MG63 (cell line): ENCODE data around the gene WWOX. TPM values are rescaled to one million over a fixed set of nuclear protein-coding genes. Genes with fewer than 3 reads are reported as not detected.

Experiments
- DNase-seq: peaks from one replicate; pipeline ENCODE4 v3.0.0-alpha.2; 2020
- H3K27me3 ChIP-seq: fragments of 250-450 bp; sonication (Bioruptor Pico); 2 replicates; pipeline ENCODE4 v1.5.1; 2020; ENCODE audit warnings: mild to moderate bottlenecking, moderate library complexity
- H3K36me3 ChIP-seq: fragments of 250-450 bp; sonication (Bioruptor Pico); 2 replicates; pipeline ENCODE4 v1.5.1; 2020; ENCODE audit warnings: mild to moderate bottlenecking, moderate library complexity
- H3K4me3 ChIP-seq: fragments of 250-450 bp; sonication (Bioruptor Pico); 2 replicates; pipeline ENCODE4 v1.5.1; 2020; ENCODE audit warnings: mild to moderate bottlenecking, moderate library complexity
- H3K9me3 ChIP-seq: fragments of 250-450 bp; sonication (Bioruptor Pico); 2 replicates; pipeline ENCODE4 v1.5.1; 2020; ENCODE audit warnings: mild to moderate bottlenecking, moderate library complexity
- total RNA-seq: library from RNA; depleted of rRNA; stranded (reverse); fragments of >200 nt; shearing (Covaris generic); gene quantifications from 2 replicates; pipeline ENCODE4 v1.2.3, GENCODE V29; 2014; ENCODE audit warnings: low replicate concordance

WWOX gene
- total RNA-seq, 1 experiment from 2014 or later, result 11.4 TPM

- DNase-seq, result peak; percentile 19
- Histone ChIP-seq H3K9me3 (no peaks in the 10 kb centered on the region), H3K27me3 (no peaks in the 10 kb centered on the region)
Measured at GRCh38 chr16:78648517-78648916, 549.1 kb downstream of the WWOX start.

GRCh38 chr16:78650339-78651074 lies 551.1 kb downstream of the WWOX start:
- Histone ChIP-seq H3K4me3 (no peak overlapping the region), H3K9me3 (no peaks in the 10 kb centered on the region), H3K36me3 (no peaks in the 10 kb centered on the region), H3K27me3 (no peaks in the 10 kb centered on the region)
- no peak for DNase-seq

More at GRCh38 chr16:78648517-78648916, 549.1 kb downstream of the WWOX start:
- Histone ChIP-seq H3K36me3 (no peaks in the 10 kb centered on the region), H3K4me3 (no peak overlapping the region)

- no peak for DNase-seq
- Histone ChIP-seq H3K36me3 (no peaks in the 10 kb centered on the region), H3K4me3 (no peak overlapping the region), H3K27me3 (no peaks in the 10 kb centered on the region), H3K9me3 (no peaks in the 10 kb centered on the region)
Measured at GRCh38 chr16:78654929-78655328, 555.5 kb downstream of the WWOX start.

GRCh38 chr16:78655331-78656113 lies 556.1 kb downstream of the WWOX start:
- Histone ChIP-seq H3K4me3 (no peak overlapping the region), H3K27me3 (no peaks in the 10 kb centered on the region), H3K36me3 (no peaks in the 10 kb centered on the region), H3K9me3 (no peaks in the 10 kb centered on the region)
- no peak for DNase-seq

GRCh38 chr16:78656887-78657286 lies 557.4 kb downstream of the WWOX start:
- no peaks in the 10 kb centered on the region for H3K27me3 ChIP-seq
- DNase-seq, result no peak
- H3K4me3 ChIP-seq, result no peak overlapping the region
- no peaks in the 10 kb centered on the region for H3K9me3 ChIP-seq
- H3K36me3 ChIP-seq, result no peaks in the 10 kb centered on the region

GRCh38 chr16:78659216-78659615 lies 559.8 kb downstream of the WWOX start:
- H3K9me3 ChIP-seq, result no peaks in the 10 kb centered on the region
- no peaks in the 10 kb centered on the region for H3K36me3 ChIP-seq
- H3K27me3 ChIP-seq, result no peaks in the 10 kb centered on the region
- DNase-seq, result no peak
- H3K4me3 ChIP-seq, result no peak overlapping the region

GRCh38 chr16:78659668-78660217 lies 560.3 kb downstream of the WWOX start:
- Histone ChIP-seq H3K4me3 (no peak overlapping the region), H3K27me3 (no peaks in the 10 kb centered on the region), H3K9me3 (no peaks in the 10 kb centered on the region), H3K36me3 (no peaks in the 10 kb centered on the region)
- DNase-seq, result no peak

- Histone ChIP-seq H3K9me3 (no peaks in the 10 kb centered on the region), H3K27me3 (no peaks in the 10 kb centered on the region), H3K4me3 (no peak overlapping the region), H3K36me3 (no peaks in the 10 kb centered on the region)
- DNase-seq, result no peak
Measured at GRCh38 chr16:78660795-78661194, 561.3 kb downstream of the WWOX start.

- Histone ChIP-seq H3K36me3 (no peaks in the 10 kb centered on the region), H3K9me3 (no peaks in the 10 kb centered on the region), H3K4me3 (no peak overlapping the region), H3K27me3 (no peaks in the 10 kb centered on the region)
- DNase-seq, result no peak
Measured at GRCh38 chr16:78663690-78664089, 564.2 kb downstream of the WWOX start.

GRCh38 chr16:78664811-78665772 lies 565.6 kb downstream of the WWOX start:
- Histone ChIP-seq H3K9me3 (no peaks in the 10 kb centered on the region), H3K4me3 (no peak overlapping the region), H3K36me3 (no peaks in the 10 kb centered on the region), H3K27me3 (no peaks in the 10 kb centered on the region)
- no peak for DNase-seq

- no peak overlapping the region for H3K4me3 ChIP-seq
- no peaks in the 10 kb centered on the region for H3K9me3 ChIP-seq
- no peak for DNase-seq
- no peaks in the 10 kb centered on the region for H3K36me3 ChIP-seq
- no peaks in the 10 kb centered on the region for H3K27me3 ChIP-seq
Measured at GRCh38 chr16:78666318-78666717, 566.9 kb downstream of the WWOX start.

- Histone ChIP-seq H3K4me3 (no peak overlapping the region), H3K36me3 (no peaks in the 10 kb centered on the region), H3K9me3 (no peaks in the 10 kb centered on the region), H3K27me3 (no peaks in the 10 kb centered on the region)
- no peak for DNase-seq
Measured at GRCh38 chr16:78667675-78668074, 568.2 kb downstream of the WWOX start.

GRCh38 chr16:78668393-78668792 lies 568.9 kb downstream of the WWOX start:
- DNase-seq, result no peak
- Histone ChIP-seq H3K36me3 (no peaks in the 10 kb centered on the region), H3K27me3 (no peaks in the 10 kb centered on the region), H3K9me3 (no peaks in the 10 kb centered on the region), H3K4me3 (no peak overlapping the region)

GRCh38 chr16:78669994-78670393 lies 570.5 kb downstream of the WWOX start:
- H3K9me3 ChIP-seq, result no peaks in the 10 kb centered on the region
- peak; percentile 28 for DNase-seq
- no peaks in the 10 kb centered on the region for H3K27me3 ChIP-seq
- H3K36me3 ChIP-seq, result no peaks in the 10 kb centered on the region
- no peak overlapping the region for H3K4me3 ChIP-seq

GRCh38 chr16:78672779-78673556 lies 573.5 kb downstream of the WWOX start:
- no peaks in the 10 kb centered on the region for H3K27me3 ChIP-seq
- DNase-seq, result no peak
- H3K36me3 ChIP-seq, result no peaks in the 10 kb centered on the region
- no peak overlapping the region for H3K4me3 ChIP-seq
- no peaks in the 10 kb centered on the region for H3K9me3 ChIP-seq

GRCh38 chr16:78673884-78674283 lies 574.4 kb downstream of the WWOX start:
- no peaks in the 10 kb centered on the region for H3K9me3 ChIP-seq
- DNase-seq, result no peak
- no peaks in the 10 kb centered on the region for H3K36me3 ChIP-seq
- no peak overlapping the region for H3K4me3 ChIP-seq
- no peaks in the 10 kb centered on the region for H3K27me3 ChIP-seq
